Caco-2 (cell line): ENCODE data around the gene S100A3. TPM values are rescaled to one million over a fixed set of nuclear protein-coding genes. Genes with fewer than 3 reads are reported as not detected.
"Not testable (repeated sequence)": the region's sequence is repeated elsewhere in the genome, so short reads cannot be mapped to it uniquely, and the experiment has no call there.

Source experiments
- BruUV-seq: library from RNA; stranded (reverse); fragments of 400-500 nt; replicated peaks from 2 replicates; lab custom pipeline; 2021; lab: Mats Ljungman, UMichigan
- CTCF ChIA-PET: fragments of 300-600 bp; sonication (Branson Sonifier 250); formaldehyde crosslinking; loops from one replicate; lab custom pipeline; 2022; ENCODE audit warnings: antibody characterized with exemption; lab: Charles Lee
- POLR2A ChIA-PET: fragments of 300-600 bp; sonication (Branson Sonifier 250); formaldehyde crosslinking; loops from one replicate; lab custom pipeline; 2022; ENCODE audit warnings: antibody characterized with exemption; lab: Charles Lee
- DNase-seq, 2 experiments: peaks; one replicate each; pipeline versions ENCODE4 v3.0.0 to v3.0.0-alpha.2; 2020 to 2022
- H3K27me3 ChIP-seq: replicated peaks from 2 replicates; pipeline ENCODE4 v1.6.0; 2011; ENCODE audit warnings: low read length; ENCODE audit not compliant: control insufficient read depth, insufficient read depth
- H3K36me3 ChIP-seq: 2 replicates; pipeline ENCODE4 v1.5.1; 2011; ENCODE audit warnings: low read length; ENCODE audit not compliant: control insufficient read depth, insufficient read depth
- H3K4me1 ChIP-seq: fragments of 250-450 bp; sonication (Bioruptor Pico); 2 replicates; pipeline ENCODE4 v1.5.1; 2020; ENCODE audit warnings: mild to moderate bottlenecking
- H3K4me3 ChIP-seq: 2 replicates; pipeline ENCODE4 v1.5.1; 2011; ENCODE audit warnings: low read depth, mild to moderate bottlenecking, control low read depth, low read length
- H3K9me3 ChIP-seq: fragments of 250-450 bp; sonication (Bioruptor Pico); 2 replicates; pipeline ENCODE4 v1.5.1; 2020; ENCODE audit warnings: mild to moderate bottlenecking, moderate library complexity
- H3K27ac Mint-ChIP-seq: one replicate; pipeline ENCODE4 v1.8.0; 2022; ENCODE audit warnings: mixed read lengths; ENCODE audit not compliant: unreplicated experiment
- H3K27me3 Mint-ChIP-seq: one replicate; pipeline ENCODE4 v1.8.0; 2022; ENCODE audit warnings: mixed read lengths; ENCODE audit not compliant: insufficient read depth, unreplicated experiment
- H3K36me3 Mint-ChIP-seq: one replicate; pipeline ENCODE4 v1.8.0; 2022; ENCODE audit warnings: mild to moderate bottlenecking, mixed read lengths; ENCODE audit not compliant: insufficient read depth, unreplicated experiment
- H3K4me1 Mint-ChIP-seq: one replicate; pipeline ENCODE4 v1.8.0; 2022; ENCODE audit warnings: low read depth, mixed read lengths; ENCODE audit not compliant: unreplicated experiment
- H3K4me3 Mint-ChIP-seq: one replicate; pipeline ENCODE4 v1.8.0; 2022; ENCODE audit warnings: mild to moderate bottlenecking, moderate library complexity, mixed read lengths; ENCODE audit not compliant: unreplicated experiment
- H3K9me3 Mint-ChIP-seq: one replicate; pipeline ENCODE4 v1.8.0; 2022; ENCODE audit warnings: mixed read lengths; ENCODE audit not compliant: unreplicated experiment
- intact Hi-C: fragments of 100-400 bp; cut with micrococcal nuclease; formaldehyde crosslinking; loops from one replicate; pipeline ENCODE4 v1.10.0; 2022; ENCODE audit not compliant: unreplicated experiment
- total RNA-seq: library from RNA; stranded (reverse); gene quantifications from 2 replicates; pipeline ENCODE4 v1.2.3, GENCODE V29; 2022
- TF ChIP-seq, protein P1 (sequence below), 2 experiments: fragments of 200-600 bp in 1 of 2; IDR thresholded peaks; 1 replicate in 1 of 2; 2 replicates in 1 of 2; pipeline versions ENCODE4 v1.5.1 to v1.8.0; 2011 to 2022; ENCODE audit warnings: antibody characterized with exemption in 1 of 2, control low read depth in 1 of 2, inconsistent platforms in 1 of 2, low read depth in 1 of 2, low read length in 1 of 2, mild to moderate bottlenecking in 1 of 2, moderate library complexity in 1 of 2; ENCODE audit not compliant: insufficient read depth in 1 of 2, severe bottlenecking in 1 of 2, unreplicated experiment in 1 of 2

S100A3 gene
- total RNA-seq, 1 experiment from 2014 or later = 0.61 TPM

DNA sequence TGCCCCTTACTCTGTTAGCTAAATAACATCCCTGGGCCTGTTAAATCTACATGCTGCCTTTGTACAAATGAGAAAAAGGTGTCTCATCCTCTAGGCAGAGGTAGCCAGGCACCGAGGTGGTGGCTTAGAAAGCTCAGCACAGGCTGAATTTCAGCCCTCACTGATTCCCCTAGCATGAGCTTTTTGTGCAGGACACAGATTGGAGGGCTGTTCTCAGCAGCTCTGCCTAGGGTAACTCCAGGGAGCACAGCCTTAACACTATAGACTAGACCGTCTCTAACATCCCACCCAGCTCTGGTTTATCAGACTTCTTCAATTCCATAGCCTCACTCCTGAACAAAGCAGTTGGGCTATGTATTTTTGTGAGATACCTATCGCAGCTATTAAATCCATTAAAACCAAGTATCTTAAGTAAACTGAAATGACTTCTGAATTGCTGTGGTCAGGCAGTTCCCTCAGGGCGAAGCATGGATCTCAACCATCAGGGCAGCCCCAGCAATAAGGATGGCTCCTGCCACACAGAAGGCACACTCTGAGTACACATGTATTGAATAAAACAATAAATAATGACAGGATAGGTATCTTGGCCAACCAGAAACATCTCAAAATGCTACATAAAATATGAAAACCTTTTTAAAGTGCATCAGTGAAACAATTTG is 28.1 kb downstream of the S100A3 start:
- intact Hi-C loops = no loop called here
- Mint-ChIP-seq H3K27ac (peak overlapping the region; percentile 86), H3K36me3 (peaks cover 37% of the 10 kb centered on the region), H3K9me3 (no peaks in the 10 kb centered on the region), H3K27me3 (no peaks in the 10 kb centered on the region), H3K4me3 (peak overlapping the region; percentile 8), H3K4me1 (peaks cover 52% of the 10 kb centered on the region)
- ChIA-PET POLR2A (interaction anchor here (0.5 to 1.6 kb wide), 6 partner anchors 15 to 107 kb away, joined by 3 to 12 read pairs (median 4); partner anchors contain the start of genes S100A13 and S100A6), CTCF (interaction anchor here (0.6 to 1.7 kb wide), 10 partner anchors 10 to 106 kb away, joined by 3 to 7 read pairs (median 4); partner anchors contain the start of genes S100A13, S100A3 and S100A6)
- Histone ChIP-seq H3K27me3 (no peaks in the 10 kb centered on the region), H3K36me3 (no peaks in the 10 kb centered on the region), H3K4me3 (no peak overlapping the region), H3K9me3 (peaks cover 5% of the 10 kb centered on the region; the same call in 1 of the 2 replicates), H3K4me1 (peaks cover 65% of the 10 kb centered on the region)
- TF ChIP-seq, protein P1, sequence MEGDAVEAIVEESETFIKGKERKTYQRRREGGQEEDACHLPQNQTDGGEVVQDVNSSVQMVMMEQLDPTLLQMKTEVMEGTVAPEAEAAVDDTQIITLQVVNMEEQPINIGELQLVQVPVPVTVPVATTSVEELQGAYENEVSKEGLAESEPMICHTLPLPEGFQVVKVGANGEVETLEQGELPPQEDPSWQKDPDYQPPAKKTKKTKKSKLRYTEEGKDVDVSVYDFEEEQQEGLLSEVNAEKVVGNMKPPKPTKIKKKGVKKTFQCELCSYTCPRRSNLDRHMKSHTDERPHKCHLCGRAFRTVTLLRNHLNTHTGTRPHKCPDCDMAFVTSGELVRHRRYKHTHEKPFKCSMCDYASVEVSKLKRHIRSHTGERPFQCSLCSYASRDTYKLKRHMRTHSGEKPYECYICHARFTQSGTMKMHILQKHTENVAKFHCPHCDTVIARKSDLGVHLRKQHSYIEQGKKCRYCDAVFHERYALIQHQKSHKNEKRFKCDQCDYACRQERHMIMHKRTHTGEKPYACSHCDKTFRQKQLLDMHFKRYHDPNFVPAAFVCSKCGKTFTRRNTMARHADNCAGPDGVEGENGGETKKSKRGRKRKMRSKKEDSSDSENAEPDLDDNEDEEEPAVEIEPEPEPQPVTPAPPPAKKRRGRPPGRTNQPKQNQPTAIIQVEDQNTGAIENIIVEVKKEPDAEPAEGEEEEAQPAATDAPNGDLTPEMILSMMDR (IDR thresholded peaks at IDR 0.05; ENCODE audit: insufficient read depth in 1 of 2, low read depth in 1 of 2, low read length in 1 of 2, severe bottlenecking in 1 of 2, unreplicated experiment in 1 of 2) = no peak
- DNase-seq = no peak
- BruUV-seq = TSS peak; percentile 71

DNA sequence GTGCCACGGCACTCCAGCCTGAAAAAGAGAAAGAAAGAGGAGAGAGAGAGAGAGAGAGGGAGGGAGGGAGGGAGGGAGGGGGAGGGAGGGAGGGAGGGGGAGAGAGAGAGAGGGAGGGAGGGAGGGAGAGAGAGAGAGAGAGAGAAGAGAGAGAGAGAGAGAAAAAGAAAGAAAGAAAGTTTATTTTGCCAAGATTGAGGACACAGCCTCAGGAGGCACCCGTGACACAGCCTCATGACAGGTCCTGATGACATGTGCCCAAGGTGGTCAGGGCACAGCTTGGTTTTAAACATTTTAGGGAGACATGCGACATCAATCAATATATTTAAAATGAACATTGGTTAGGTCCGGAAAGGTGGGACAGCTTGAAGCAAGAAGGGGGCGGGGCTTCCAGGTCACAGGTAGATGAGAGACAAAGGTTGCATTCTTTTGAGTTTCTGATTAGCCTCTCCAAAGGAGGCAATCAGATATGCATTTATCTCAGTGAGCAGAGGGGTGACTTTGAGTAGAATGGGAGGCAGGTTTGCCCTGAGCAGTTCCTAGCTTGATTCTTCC is 28.8 kb downstream of the S100A3 start:
- intact Hi-C loops, H3K27me3 Mint-ChIP-seq, H3K36me3 ChIP-seq, H3K9me3 ChIP-seq, BruUV-seq, H3K4me3 ChIP-seq, H3K27me3 ChIP-seq, H3K9me3 Mint-ChIP-seq: not testable (repeated sequence)
- CTCF ChIA-PET = interaction anchor here (0.6 to 1.7 kb wide), 9 partner anchors 10 to 1674 kb away, joined by 3 to 7 read pairs (median 5); partner anchors contain the start of genes S100A13, S100A3 and S100A6
- POLR2A ChIA-PET = interaction anchor here (0.6 to 1.6 kb wide), 8 partner anchors 16 to 114 kb away, joined by 3 to 12 read pairs (median 4); partner anchors contain the start of genes S100A13, S100A14 and S100A6
- Mint-ChIP-seq H3K4me1 (peaks cover 49% of the 10 kb centered on the region), H3K27ac (peak overlapping the region; percentile 86), H3K4me3 (peak overlapping the region; percentile 8), H3K36me3 (peaks cover 37% of the 10 kb centered on the region)
- peaks cover 66% of the 10 kb centered on the region for H3K4me1 ChIP-seq
- peak; percentile 83 to 92 for DNase-seq

GRCh38 chr1:153519242-153519641 is 29.8 kb downstream of the S100A3 start:
- Histone ChIP-seq H3K36me3 (no peaks in the 10 kb centered on the region), H3K9me3 (peaks cover 5% of the 10 kb centered on the region; the same call in 1 of the 2 replicates), H3K4me1 (peaks cover 70% of the 10 kb centered on the region), H3K27me3 (no peaks in the 10 kb centered on the region), H3K4me3 (no peak overlapping the region)
- TF ChIP-seq, protein P1 (IDR thresholded peaks at IDR 0.05; ENCODE audit: insufficient read depth in 1 of 2, low read depth in 1 of 2, low read length in 1 of 2, severe bottlenecking in 1 of 2, unreplicated experiment in 1 of 2) = no peak
- H3K36me3 Mint-ChIP-seq = peaks cover 37% of the 10 kb centered on the region
- intact Hi-C loops = loop anchor here (2.0 to 10.0 kb wide), 2 partner anchors 152 to 256 kb away; partner anchors contain the start of genes ILF2 and SLC27A3
- peak overlapping the region; percentile 86 for H3K27ac Mint-ChIP-seq
- peaks cover 44% of the 10 kb centered on the region for H3K4me1 Mint-ChIP-seq
- H3K27me3 Mint-ChIP-seq = no peaks in the 10 kb centered on the region
- POLR2A ChIA-PET = no interaction called here
- H3K4me3 Mint-ChIP-seq = no peak overlapping the region
- BruUV-seq = no TSS peak
- DNase-seq = no peak
- no peaks in the 10 kb centered on the region for H3K9me3 Mint-ChIP-seq
- CTCF ChIA-PET = no interaction called here
